Memory B cell (primary cell): Measurements from ENCODE around the gene SLC14A1.
A peak's percentile ranks its signal among the peaks of the same experiment; 100 is the strongest.

Source experiments
- ATAC-seq: fragments of 150-1000 bp; cut with Tn5 transposase; 2 replicates; pipeline ENCODE4 v1.10.0; 2021; ENCODE audit warnings: low read depth, mild to moderate bottlenecking, moderate library complexity
- DNase-seq, 2 donors: peaks; one replicate each; pipeline ENCODE4 v3.0.0; 2022; ENCODE audit warnings: low spot score in 2 of 2
- H3K27ac Mint-ChIP-seq: one replicate; pipeline ENCODE4 v1.8.0; 2022; ENCODE audit warnings: mild to moderate bottlenecking, moderate library complexity, mixed read lengths
- H3K27me3 Mint-ChIP-seq: one replicate; pipeline ENCODE4 v1.8.0; 2022; ENCODE audit warnings: mixed read lengths
- H3K36me3 Mint-ChIP-seq: one replicate; pipeline ENCODE4 v1.8.0; 2022; ENCODE audit warnings: mild to moderate bottlenecking, mixed read lengths
- H3K4me1 Mint-ChIP-seq: one replicate; pipeline ENCODE4 v1.8.0; 2022; ENCODE audit warnings: mixed read lengths
- H3K4me3 Mint-ChIP-seq: one replicate; pipeline ENCODE4 v1.8.0; 2022; ENCODE audit warnings: mild to moderate bottlenecking, moderate library complexity, mixed read lengths
- H3K9me3 Mint-ChIP-seq: one replicate; pipeline ENCODE4 v1.8.0; 2022; ENCODE audit warnings: mixed read lengths

Gene SLC14A1

GRCh38 chr18:45691816-45692179, 32.2 kb upstream of the SLC14A1 start:
- Mint-ChIP-seq H3K4me3 (no peak overlapping the region), H3K27ac (no peak overlapping the region), H3K36me3 (peaks cover 5% of the 10 kb centered on the region), H3K27me3 (peaks cover 2% of the 10 kb centered on the region), H3K4me1 (peaks cover 25% of the 10 kb centered on the region), H3K9me3 (peaks cover 5% of the 10 kb centered on the region)
- DNase-seq (no peak), ATAC-seq (no peak)

GRCh38 chr18:45702708-45703265, 21.2 kb upstream of the SLC14A1 start:
- Mint-ChIP-seq H3K4me1 (no peaks in the 10 kb centered on the region), H3K36me3 (peaks cover 19% of the 10 kb centered on the region), H3K9me3 (peaks cover 26% of the 10 kb centered on the region), H3K27ac (no peak overlapping the region), H3K27me3 (no peaks in the 10 kb centered on the region), H3K4me3 (no peak overlapping the region)
- DNase-seq: no peak
- ATAC-seq: no peak

GRCh38 chr18:45708831-45709230, 15.2 kb upstream of the SLC14A1 start:
- DNase-seq: no peak
- Mint-ChIP-seq H3K9me3 (peaks cover 18% of the 10 kb centered on the region), H3K36me3 (peaks cover 31% of the 10 kb centered on the region), H3K4me3 (no peak overlapping the region), H3K4me1 (no peaks in the 10 kb centered on the region), H3K27me3 (no peaks in the 10 kb centered on the region), H3K27ac (no peak overlapping the region)
- no peak for ATAC-seq

- H3K9me3 Mint-ChIP-seq: peaks cover 13% of the 10 kb centered on the region
- H3K36me3 Mint-ChIP-seq: peaks cover 17% of the 10 kb centered on the region
- H3K4me3 Mint-ChIP-seq: no peak overlapping the region
- no peaks in the 10 kb centered on the region for H3K27me3 Mint-ChIP-seq
- no peak for DNase-seq
- ATAC-seq: no peak
- H3K4me1 Mint-ChIP-seq: peaks cover 3% of the 10 kb centered on the region
- H3K27ac Mint-ChIP-seq: no peak overlapping the region
These were observed 11.9 kb upstream of the SLC14A1 start for GRCh38 chr18:45712061-45712460.

GRCh38 chr18:45713239-45713638, 10.7 kb upstream of the SLC14A1 start:
- no peak for ATAC-seq
- no peak overlapping the region for H3K4me3 Mint-ChIP-seq

GRCh38 chr18:45715212-45715780, 8.7 kb upstream of the SLC14A1 start:
- ATAC-seq: no peak
- Mint-ChIP-seq H3K4me1 (peaks cover 3% of the 10 kb centered on the region), H3K36me3 (peaks cover 7% of the 10 kb centered on the region), H3K27me3 (no peaks in the 10 kb centered on the region), H3K4me3 (no peak overlapping the region), H3K27ac (no peak overlapping the region), H3K9me3 (peaks cover 2% of the 10 kb centered on the region)
- no peak for DNase-seq

More at GRCh38 chr18:45713239-45713638, 10.7 kb upstream of the SLC14A1 start:
- DNase-seq: no peak
- Mint-ChIP-seq H3K27me3 (no peaks in the 10 kb centered on the region), H3K27ac (no peak overlapping the region), H3K4me1 (peaks cover 3% of the 10 kb centered on the region), H3K9me3 (peaks cover 9% of the 10 kb centered on the region), H3K36me3 (peaks cover 13% of the 10 kb centered on the region)

GRCh38 chr18:45719106-45719505, 4.9 kb upstream of the SLC14A1 start:
- Mint-ChIP-seq H3K4me3 (no peak overlapping the region), H3K27me3 (no peaks in the 10 kb centered on the region), H3K27ac (no peak overlapping the region), H3K9me3 (no peaks in the 10 kb centered on the region), H3K4me1 (peaks cover 3% of the 10 kb centered on the region), H3K36me3 (no peaks in the 10 kb centered on the region)
- DNase-seq: no peak
- no peak for ATAC-seq

GRCh38 chr18:45722899-45723298, 1.1 kb upstream of the SLC14A1 start:
- Mint-ChIP-seq H3K27ac (no peak overlapping the region), H3K4me1 (no peaks in the 10 kb centered on the region), H3K36me3 (peaks cover 2% of the 10 kb centered on the region), H3K4me3 (no peak overlapping the region), H3K9me3 (no peaks in the 10 kb centered on the region), H3K27me3 (no peaks in the 10 kb centered on the region)
- DNase-seq (peak; percentile 45 to 56), ATAC-seq (peak; percentile 84)

- DNase-seq (no peak), ATAC-seq (no peak)
- H3K4me3 Mint-ChIP-seq: no peak overlapping the region
- no peaks in the 10 kb centered on the region for H3K9me3 Mint-ChIP-seq
- H3K27me3 Mint-ChIP-seq: no peaks in the 10 kb centered on the region
- H3K36me3 Mint-ChIP-seq: peaks cover 2% of the 10 kb centered on the region
- H3K4me1 Mint-ChIP-seq: no peaks in the 10 kb centered on the region
- no peak overlapping the region for H3K27ac Mint-ChIP-seq
These were observed 620 bp downstream of the SLC14A1 start for GRCh38 chr18:45724601-45725000.

GRCh38 chr18:45725336-45725735, 1.4 kb downstream of the SLC14A1 start:
- Mint-ChIP-seq H3K4me3 (no peak overlapping the region), H3K27ac (no peak overlapping the region), H3K9me3 (no peaks in the 10 kb centered on the region), H3K36me3 (peaks cover 2% of the 10 kb centered on the region), H3K4me1 (no peaks in the 10 kb centered on the region), H3K27me3 (no peaks in the 10 kb centered on the region)
- DNase-seq: no peak
- ATAC-seq: no peak

- no peak overlapping the region for H3K4me3 Mint-ChIP-seq
- H3K9me3 Mint-ChIP-seq: no peaks in the 10 kb centered on the region
- no peak overlapping the region for H3K27ac Mint-ChIP-seq
- DNase-seq (no peak), ATAC-seq (no peak)
- peaks cover 2% of the 10 kb centered on the region for H3K36me3 Mint-ChIP-seq
- H3K4me1 Mint-ChIP-seq: no peaks in the 10 kb centered on the region
- H3K27me3 Mint-ChIP-seq: no peaks in the 10 kb centered on the region
These were observed 2.6 kb downstream of the SLC14A1 start for GRCh38 chr18:45726603-45727002.

- no peaks in the 10 kb centered on the region for H3K9me3 Mint-ChIP-seq
- no peaks in the 10 kb centered on the region for H3K27me3 Mint-ChIP-seq
- no peaks in the 10 kb centered on the region for H3K4me1 Mint-ChIP-seq
- H3K36me3 Mint-ChIP-seq: peaks cover 2% of the 10 kb centered on the region
- no peak overlapping the region for H3K27ac Mint-ChIP-seq
- ATAC-seq (no peak), DNase-seq (no peak)
- H3K4me3 Mint-ChIP-seq: no peak overlapping the region
These were observed 3.1 kb downstream of the SLC14A1 start for GRCh38 chr18:45727068-45727467.

- Mint-ChIP-seq H3K27ac (no peak overlapping the region), H3K9me3 (no peaks in the 10 kb centered on the region), H3K4me3 (no peak overlapping the region), H3K4me1 (no peaks in the 10 kb centered on the region), H3K27me3 (no peaks in the 10 kb centered on the region), H3K36me3 (peaks cover 2% of the 10 kb centered on the region)
- DNase-seq (no peak), ATAC-seq (no peak)
These were observed 4.5 kb downstream of the SLC14A1 start for GRCh38 chr18:45728336-45729010.

GRCh38 chr18:45730832-45731575, 7.0 kb downstream of the SLC14A1 start:
- no peak for DNase-seq
- no peak for ATAC-seq
- Mint-ChIP-seq H3K27ac (no peak overlapping the region), H3K9me3 (no peaks in the 10 kb centered on the region), H3K36me3 (peaks cover 2% of the 10 kb centered on the region), H3K27me3 (no peaks in the 10 kb centered on the region), H3K4me1 (no peaks in the 10 kb centered on the region), H3K4me3 (no peak overlapping the region)
